Psoas muscle (tissue), 8 donors: ENCODE results near the gene DVL3. TPM values are rescaled to one million over a fixed set of nuclear protein-coding genes. Genes with fewer than 3 reads are reported as not detected.
"Not testable (repeated sequence)": the region's sequence is repeated elsewhere in the genome, so short reads cannot be mapped to it uniquely, and the experiment has no call there.

ENCODE experiments used
- ATAC-seq, 4 donors: fragments of 200-7000 bp; cut with Tn5 transposase; one replicate each; pipeline ENCODE4 v1.9.1; 2020; ENCODE audit warnings: moderate library complexity in 3 of 4, mild to moderate bottlenecking in 2 of 4
- DNase-seq, 2 donors: peaks; one replicate each; pipeline ENCODE4 v3.0.0-alpha.2; 2020
- H3K27ac ChIP-seq: fragments of 200-600 bp; one replicate; pipeline ENCODE4 v1.8.0; 2022
- H3K27me3 ChIP-seq, 3 donors: fragments of 200-600 bp in 1 of 3; one replicate each; pipeline versions ENCODE4 v1.6.1 to v1.8.0; 2013 to 2022; ENCODE audit warnings: low read length in 2 of 3, mild to moderate bottlenecking in 2 of 3, moderate library complexity in 1 of 3; ENCODE audit not compliant: insufficient read depth in 3 of 3
- H3K36me3 ChIP-seq, 2 donors: fragments of 200-600 bp in 1 of 2; one replicate each; pipeline versions ENCODE4 v1.6.1 to v1.8.0; 2013 to 2022; ENCODE audit warnings: low read depth in 1 of 2, mild to moderate bottlenecking in 1 of 2, moderate library complexity in 1 of 2; ENCODE audit not compliant: insufficient read depth in 1 of 2
- H3K4me1 ChIP-seq: fragments of 200-600 bp; one replicate; pipeline ENCODE4 v1.8.0; 2022
- H3K4me3 ChIP-seq: fragments of 200-600 bp; one replicate; pipeline ENCODE4 v1.8.0; 2022; ENCODE audit warnings: mild to moderate bottlenecking
- H3K9me3 ChIP-seq: fragments of 200-600 bp; one replicate; pipeline ENCODE4 v1.8.0; 2022
- WGBS, 3 donors: extraction: QIAGEN DNeasy Blood & Tissue Kit; methylation state at CpG; one replicate each; pipeline versions ENCODE4 v1.1.6 to v1.1.7; 2013; 5-methylcytosine and 5-hydroxymethylcytosine counted together
- intact Hi-C, 2 donors: fragments of 100-400 bp; cut with DNase I; formaldehyde crosslinking; loops; one replicate each; pipeline versions ENCODE4 v1.11.0 to v1.14.2; 2022
- polyA plus RNA-seq, 3 donors: library from polyadenylated mRNA; stranded (reverse); fragments of 200-250 nt; gene quantifications; one replicate each; pipeline ENCODE4 v1.2.3, GENCODE V29; 2013
- total RNA-seq, 4 donors: library from RNA; stranded (reverse); fragmentation: NEBNext Ultra II Directional in 2 of 4; extraction: Animal tissue kit (Norgen Biotek cat#: 25700) in 2 of 4; gene quantifications; one replicate each; pipeline versions ENCODE4 v1.2.1 to v1.2.4, GENCODE V29; 2021 to 2023
- TF ChIP-seq, protein P1 (sequence below): fragments of 200-600 bp; IDR thresholded peaks from one replicate; pipeline ENCODE4 v1.8.0; 2022; ENCODE audit warnings: antibody characterized with exemption
- donor health status: healthy with polysubstance abuse.
- donor health status: DM: no; HTN: no; CAD: no; lungs with moderate emphysema.
- donor health status: Bipolar disorder and iron deficiency.
- donor health status: healthy.
- donor health status: DM: yes; HTN: yes; CAD: no.
- donor health status: DM: no; HTN: no; CAD: no.
- donor health status: DM: no; HTN: no; CAD: no.
- donor health status: DM: yes; HTN: yes; CAD: no.

DVL3 gene
- total and polyA plus RNA-seq, 7 donors = 32.3 to 57.6 (median 47.0) TPM

DNA sequence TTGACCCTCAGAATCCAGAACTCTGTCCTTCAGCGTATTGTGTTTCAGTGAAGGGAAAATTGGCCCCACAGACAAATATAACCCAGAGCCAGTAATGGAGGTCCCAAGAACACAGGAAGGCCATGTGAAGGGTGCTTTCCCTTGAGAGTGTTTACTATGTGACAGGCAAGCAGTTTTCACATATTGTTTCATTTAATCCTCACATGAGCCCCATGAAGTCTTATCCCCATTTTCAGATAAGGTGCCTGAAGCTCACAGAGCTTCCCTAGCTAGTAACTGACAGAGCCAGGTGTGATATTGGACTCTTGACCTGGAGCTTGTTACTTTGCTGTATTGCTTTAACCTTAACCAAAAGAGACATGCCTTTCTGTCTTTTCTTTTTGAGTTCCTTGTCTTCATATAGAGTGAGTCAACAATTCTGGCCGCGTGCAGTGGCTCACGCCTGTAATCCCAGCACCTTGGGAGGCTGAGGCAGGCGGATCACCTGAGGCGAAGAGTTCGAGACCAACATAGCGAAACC is 9.4 kb upstream of the DVL3 start:
- Histone ChIP-seq H3K4me3 (no peak overlapping the region), H3K27me3 (no peaks in the 10 kb centered on the region), H3K36me3 (peaks cover 28 to 62% of the 10 kb centered on the region in 2 donors), H3K9me3 (no peaks in the 10 kb centered on the region), H3K4me1 (peaks cover 20% of the 10 kb centered on the region), H3K27ac (peak overlapping the region; percentile 68)
- no peak for DNase-seq
- 68 to 81% (median 79%) methylated on average over 8 of the region's 8 CpGs for WGBS, 3 donors
- intact Hi-C loops = loop anchor here in 1 of 2 donors (5.0 to 10.0 kb wide), 2 partner anchors 96 to 251 kb away; no protein-coding TSS in a partner anchor
- ATAC-seq = peak in 1 of 4 donors; percentile 7
- TF ChIP-seq, protein P1, sequence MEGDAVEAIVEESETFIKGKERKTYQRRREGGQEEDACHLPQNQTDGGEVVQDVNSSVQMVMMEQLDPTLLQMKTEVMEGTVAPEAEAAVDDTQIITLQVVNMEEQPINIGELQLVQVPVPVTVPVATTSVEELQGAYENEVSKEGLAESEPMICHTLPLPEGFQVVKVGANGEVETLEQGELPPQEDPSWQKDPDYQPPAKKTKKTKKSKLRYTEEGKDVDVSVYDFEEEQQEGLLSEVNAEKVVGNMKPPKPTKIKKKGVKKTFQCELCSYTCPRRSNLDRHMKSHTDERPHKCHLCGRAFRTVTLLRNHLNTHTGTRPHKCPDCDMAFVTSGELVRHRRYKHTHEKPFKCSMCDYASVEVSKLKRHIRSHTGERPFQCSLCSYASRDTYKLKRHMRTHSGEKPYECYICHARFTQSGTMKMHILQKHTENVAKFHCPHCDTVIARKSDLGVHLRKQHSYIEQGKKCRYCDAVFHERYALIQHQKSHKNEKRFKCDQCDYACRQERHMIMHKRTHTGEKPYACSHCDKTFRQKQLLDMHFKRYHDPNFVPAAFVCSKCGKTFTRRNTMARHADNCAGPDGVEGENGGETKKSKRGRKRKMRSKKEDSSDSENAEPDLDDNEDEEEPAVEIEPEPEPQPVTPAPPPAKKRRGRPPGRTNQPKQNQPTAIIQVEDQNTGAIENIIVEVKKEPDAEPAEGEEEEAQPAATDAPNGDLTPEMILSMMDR = no peak

DNA sequence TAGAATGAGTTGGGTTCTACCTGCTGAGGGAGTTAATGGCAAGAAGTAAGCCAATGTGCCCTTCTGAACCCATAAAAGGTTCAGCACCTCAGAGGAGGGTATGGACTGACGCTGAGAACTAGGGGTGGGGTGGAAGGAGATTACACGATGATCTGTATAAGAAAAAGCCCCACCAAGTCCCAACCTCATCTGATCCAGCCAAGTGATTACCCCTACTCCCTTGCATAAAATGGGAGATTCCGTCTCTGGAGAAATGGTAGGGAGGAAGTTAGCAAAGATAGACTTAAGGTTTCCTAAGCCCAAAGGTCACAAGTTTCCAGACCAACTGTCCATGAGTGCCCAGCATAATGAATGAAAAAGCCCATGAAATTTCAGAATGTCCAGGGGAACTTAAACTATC is 7.1 kb upstream of the DVL3 start:
- Histone ChIP-seq H3K9me3 (no peaks in the 10 kb centered on the region), H3K27ac (no peak overlapping the region), H3K27me3 (no peaks in the 10 kb centered on the region), H3K4me1 (peaks cover 20% of the 10 kb centered on the region), H3K4me3 (no peak overlapping the region), H3K36me3 (peaks cover 11 to 39% of the 10 kb centered on the region in 2 donors)
- TF ChIP-seq, protein P1 = no peak
- DNase-seq = no peak
- WGBS, 3 donors = 79 to 88% (median 83%) methylated on average over 3 of the region's 3 CpGs
- intact Hi-C loops = loop anchor here in 1 of 2 donors (5.0 to 10.0 kb wide), 2 partner anchors 94 to 253 kb away; no protein-coding TSS in a partner anchor
- ATAC-seq = no peak

DNA sequence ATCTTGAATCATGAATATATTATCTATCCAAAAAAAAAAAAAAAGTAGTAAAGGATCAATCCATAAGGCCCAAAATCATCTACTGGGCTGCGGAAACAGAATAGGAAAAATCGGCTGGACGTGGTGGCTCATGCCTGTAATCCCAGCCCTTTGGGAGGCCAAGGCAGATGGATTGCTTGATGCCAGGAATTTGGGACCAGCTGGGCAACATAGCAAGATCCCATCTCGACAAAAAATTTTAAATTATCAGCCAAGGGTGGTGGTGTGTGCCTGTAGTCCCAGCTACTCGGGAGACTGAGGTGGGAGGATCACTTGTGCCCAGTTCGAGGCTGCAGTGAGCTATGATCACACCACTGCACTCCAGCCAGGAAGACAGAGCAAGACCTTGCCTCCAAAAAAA is 6.1 kb upstream of the DVL3 start:
- intact Hi-C loops = loop anchor here in 1 of 2 donors (5.0 to 10.0 kb wide), 2 partner anchors 93 to 254 kb away; no protein-coding TSS in a partner anchor
- no peak for DNase-seq
- WGBS, 3 donors = 76 to 86% (median 84%) methylated on average over 6 of the region's 6 CpGs
- Histone ChIP-seq H3K4me3 (no peak overlapping the region), H3K36me3 (peaks cover under 1 to 29% of the 10 kb centered on the region in 2 donors), H3K9me3 (no peaks in the 10 kb centered on the region), H3K27me3 (no peaks in the 10 kb centered on the region), H3K4me1 (peaks cover 26% of the 10 kb centered on the region), H3K27ac (no peak overlapping the region)
- TF ChIP-seq, protein P1 = no peak
- no peak for ATAC-seq

DNA sequence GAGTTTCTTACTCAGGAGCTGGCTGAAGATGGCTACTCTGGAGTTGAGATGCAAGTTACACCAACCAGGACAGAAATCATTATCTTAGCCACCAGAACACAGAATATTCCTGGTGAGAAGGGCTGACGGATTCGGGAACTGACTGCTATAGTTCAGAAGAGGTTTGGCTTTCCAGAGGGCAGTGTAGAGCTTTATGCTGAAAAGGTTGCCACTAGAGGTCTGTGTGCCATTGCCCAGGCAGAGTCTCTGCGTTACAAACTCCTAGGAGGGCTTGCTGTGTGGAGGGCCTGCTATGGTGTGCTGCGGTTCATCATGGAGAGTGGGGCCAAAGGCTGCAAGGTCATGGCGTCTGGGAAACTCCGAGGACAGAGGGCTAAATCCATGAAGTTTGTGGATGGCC is 5.4 kb upstream of the DVL3 start:
- not testable (repeated sequence) for H3K27me3 ChIP-seq

DNA sequence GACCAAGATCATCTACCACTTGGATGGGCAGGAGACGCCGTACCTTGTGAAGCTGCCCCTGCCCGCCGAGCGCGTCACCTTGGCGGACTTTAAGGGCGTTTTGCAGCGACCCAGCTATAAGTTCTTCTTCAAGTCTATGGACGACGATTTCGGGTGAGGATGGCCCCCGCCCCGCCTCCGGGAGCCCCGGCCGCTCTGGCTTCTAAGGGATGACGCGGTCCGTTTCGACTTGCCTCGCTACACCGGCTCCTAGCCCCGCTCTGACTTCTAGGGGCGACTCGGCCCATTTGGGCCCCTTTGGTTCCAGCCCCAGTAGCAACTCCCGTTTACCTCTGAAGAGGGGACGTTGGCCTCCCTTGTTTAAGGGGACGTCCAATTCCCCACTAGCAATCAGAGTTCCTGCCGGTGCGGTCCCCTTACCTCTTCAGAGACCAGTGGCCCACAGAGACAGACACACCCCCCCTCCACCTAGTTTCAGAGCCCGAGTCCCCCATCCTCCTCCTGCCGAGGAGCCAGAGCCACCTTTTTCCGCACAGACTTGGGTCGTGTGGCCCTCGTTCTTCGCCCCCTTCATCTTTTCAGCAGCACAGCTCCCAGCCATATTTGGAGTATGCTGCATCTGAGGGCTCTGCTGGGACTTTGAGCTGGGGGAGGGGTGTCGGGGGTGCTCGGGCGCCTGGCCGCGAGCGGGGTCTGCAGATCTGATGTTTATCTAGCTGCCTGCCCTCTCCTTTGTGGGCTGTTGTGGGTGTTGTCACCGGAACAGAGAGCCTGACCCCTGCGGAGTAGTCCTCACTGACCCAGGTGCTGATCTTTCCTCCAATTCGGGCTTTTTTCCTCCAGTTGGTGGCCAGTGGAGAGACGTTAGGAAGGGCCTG is 706 bp downstream of the DVL3 start:
- no peaks in the 10 kb centered on the region for H3K36me3 ChIP-seq
- H3K27ac ChIP-seq = peak overlapping the region; percentile 88
- WGBS, 3 donors = 0 to 1% (median 0%) methylated on average over 40 to 47 of the region's 47 CpGs
- intact Hi-C loops = loop anchor here (2.0 to 10.0 kb wide), 4 partner anchors 17 to 91 kb away; partner anchors contain the start of genes ALG3 (in 2 of the 2), EEF1AKMT4 (in 2 of the 2) and EIF2B5 (in 1 of the 2)
- DNase-seq = peak in 1 of 2 donors; percentile 50
- H3K9me3 ChIP-seq = no peaks in the 10 kb centered on the region
- peaks cover 46% of the 10 kb centered on the region for H3K4me1 ChIP-seq
- TF ChIP-seq, protein P1 = no peak
- H3K4me3 ChIP-seq = peak overlapping the region; percentile 84
- peak; percentile 16 to 47 (median 27) for ATAC-seq
- H3K27me3 ChIP-seq = no peaks in the 10 kb centered on the region

More for the DNA sequence above, 5.4 kb upstream of the DVL3 start:
- WGBS, 3 donors = 70 to 74% (median 72%) methylated on average over 6 of the region's 6 CpGs
- not testable (repeated sequence) for H3K4me3 ChIP-seq, H3K9me3 ChIP-seq, H3K27ac ChIP-seq, DNase-seq, ATAC-seq
- Histone ChIP-seq H3K4me1 (peaks cover 23% of the 10 kb centered on the region), H3K36me3 (peaks cover 0 to 23% of the 10 kb centered on the region in 2 donors)
- intact Hi-C loops = loop anchor here (5.0 to 10.0 kb wide), 3 partner anchors 93 to 255 kb away; partner anchors contain the start of genes ALG3 (in 1 of the 2) and EEF1AKMT4 (in 1 of the 2)
